SK-N-MC (cell line): Measurements from ENCODE around the gene ZCCHC2.

ENCODE experiments used
- EZH2 ChIP-seq: fragments of 200-600 bp; sonication (generic); IDR thresholded peaks from one replicate; pipeline ENCODE4 v1.6.1; 2017; ENCODE audit warnings: antibody characterized with exemption
- FOXP2 ChIP-seq: optimal IDR thresholded peaks from 2 replicates; pipeline ENCODE3; 2011; ENCODE audit warnings: mild to moderate bottlenecking, moderate library complexity; ENCODE audit not compliant: insufficient read depth; ENCODE audit errors: extremely low read length, control extremely low read depth
- POLR2AphosphoS5 ChIP-seq: IDR thresholded peaks from 2 replicates; pipeline ENCODE4 v1.6.1; 2012; ENCODE audit warnings: mild to moderate bottlenecking, low read depth, low read length, borderline replicate concordance

DNA sequence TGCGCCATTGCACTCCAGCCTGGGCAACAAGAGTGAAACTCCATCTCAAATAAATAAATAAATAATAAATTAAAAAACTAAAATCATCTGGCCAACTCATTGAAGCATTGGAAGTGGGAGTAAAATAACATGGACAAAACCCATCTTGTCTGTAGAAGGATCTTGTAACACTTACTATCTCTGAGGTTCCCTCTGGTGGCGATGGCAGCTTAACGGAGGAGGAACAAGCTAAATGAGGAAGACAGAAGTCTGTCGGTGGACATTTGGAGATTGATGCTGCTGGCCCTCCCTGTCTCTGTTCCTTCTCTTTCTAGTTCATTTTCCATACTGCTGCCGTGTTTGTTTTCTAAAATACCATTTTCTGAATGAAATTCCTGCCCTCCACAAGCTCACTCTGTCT is 43.4 kb downstream of the ZCCHC2 start:
- no peak for TF ChIP-seq EZH2
- no peak for TF ChIP-seq POLR2AphosphoS5
- TF ChIP-seq FOXP2, result no peak
